Measurements from ENCODE around the gene FOXA1. TPM values are rescaled to one million over a fixed set of nuclear protein-coding genes. Genes with fewer than 3 reads are reported as not detected.

FOXA1 gene
- total RNA-seq, 4 donors from 2014 or later: not detected

GRCh38 chr14:37589715-37590427 is 5.2 kb downstream of the FOXA1 start:
- Histone ChIP-seq H3K4me3 (no peak overlapping the region), H3K27me3 (peaks cover 48 to 92% of the 10 kb centered on the region in 2 donors), H3K36me3 (no peaks in the 10 kb centered on the region), H3K4me1 (peaks cover 0 to 6% of the 10 kb centered on the region in 2 donors), H3K27ac (no peak overlapping the region), H3K9me3 (no peaks in the 10 kb centered on the region)
- no peak for DNase-seq
- intact Hi-C loops (cut with DNase I; ENCODE audit: low total_unique reads): no loop called here
- TF ChIP-seq POLR2A (IDR thresholded peaks at IDR 0.05): no peak
- TF ChIP-seq, protein P1, sequence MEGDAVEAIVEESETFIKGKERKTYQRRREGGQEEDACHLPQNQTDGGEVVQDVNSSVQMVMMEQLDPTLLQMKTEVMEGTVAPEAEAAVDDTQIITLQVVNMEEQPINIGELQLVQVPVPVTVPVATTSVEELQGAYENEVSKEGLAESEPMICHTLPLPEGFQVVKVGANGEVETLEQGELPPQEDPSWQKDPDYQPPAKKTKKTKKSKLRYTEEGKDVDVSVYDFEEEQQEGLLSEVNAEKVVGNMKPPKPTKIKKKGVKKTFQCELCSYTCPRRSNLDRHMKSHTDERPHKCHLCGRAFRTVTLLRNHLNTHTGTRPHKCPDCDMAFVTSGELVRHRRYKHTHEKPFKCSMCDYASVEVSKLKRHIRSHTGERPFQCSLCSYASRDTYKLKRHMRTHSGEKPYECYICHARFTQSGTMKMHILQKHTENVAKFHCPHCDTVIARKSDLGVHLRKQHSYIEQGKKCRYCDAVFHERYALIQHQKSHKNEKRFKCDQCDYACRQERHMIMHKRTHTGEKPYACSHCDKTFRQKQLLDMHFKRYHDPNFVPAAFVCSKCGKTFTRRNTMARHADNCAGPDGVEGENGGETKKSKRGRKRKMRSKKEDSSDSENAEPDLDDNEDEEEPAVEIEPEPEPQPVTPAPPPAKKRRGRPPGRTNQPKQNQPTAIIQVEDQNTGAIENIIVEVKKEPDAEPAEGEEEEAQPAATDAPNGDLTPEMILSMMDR (IDR thresholded peaks at IDR 0.05): no peak

GRCh38 chr14:37588956-37589714 is 5.9 kb downstream of the FOXA1 start:
- no peaks in the 10 kb centered on the region for H3K36me3 ChIP-seq
- H3K9me3 ChIP-seq: no peaks in the 10 kb centered on the region
- H3K27me3 ChIP-seq: peaks cover 45 to 99% of the 10 kb centered on the region in 2 donors
- DNase-seq: no peak
- H3K27ac ChIP-seq: no peak overlapping the region
- TF ChIP-seq, protein P1 (IDR thresholded peaks at IDR 0.05): no peak
- TF ChIP-seq POLR2A (IDR thresholded peaks at IDR 0.05): no peak
- H3K4me3 ChIP-seq: no peak overlapping the region
- no peaks in the 10 kb centered on the region for H3K4me1 ChIP-seq
- intact Hi-C loops (cut with DNase I; ENCODE audit: low total_unique reads): no loop called here

DNA sequence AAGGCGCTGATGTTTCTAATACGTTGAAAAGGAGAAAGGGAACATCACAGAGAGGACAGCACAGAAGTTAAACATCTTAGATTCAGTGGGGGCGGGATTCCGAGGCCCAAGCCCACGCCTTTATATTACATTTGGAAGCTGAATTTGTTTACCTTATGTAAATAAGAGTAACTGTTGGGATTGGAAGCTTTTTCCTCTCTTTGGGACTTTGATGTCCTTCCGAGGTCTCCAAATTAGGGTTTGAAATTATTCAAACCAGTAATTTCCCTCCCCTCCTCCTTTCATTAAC is 6.4 kb downstream of the FOXA1 start:
- Histone ChIP-seq H3K27me3 (peaks cover 42 to 98% of the 10 kb centered on the region in 2 donors), H3K9me3 (no peaks in the 10 kb centered on the region), H3K4me1 (peaks cover 0 to 5% of the 10 kb centered on the region in 2 donors), H3K27ac (no peak overlapping the region), H3K36me3 (no peaks in the 10 kb centered on the region), H3K4me3 (no peak overlapping the region)
- TF ChIP-seq POLR2A (IDR thresholded peaks at IDR 0.05): no peak
- TF ChIP-seq, protein P1 (IDR thresholded peaks at IDR 0.05): no peak
- intact Hi-C loops (cut with DNase I; ENCODE audit: low total_unique reads): no loop called here
- no peak for DNase-seq

GRCh38 chr14:37587881-37588666 is 7.0 kb downstream of the FOXA1 start:
- no peak for DNase-seq
- peaks cover 0 to 7% of the 10 kb centered on the region in 2 donors for H3K4me1 ChIP-seq
- H3K36me3 ChIP-seq: no peaks in the 10 kb centered on the region
- H3K27ac ChIP-seq: no peak overlapping the region
- no peaks in the 10 kb centered on the region for H3K9me3 ChIP-seq
- H3K27me3 ChIP-seq: peaks cover 38 to 96% of the 10 kb centered on the region in 2 donors
- H3K4me3 ChIP-seq: no peak overlapping the region
- TF ChIP-seq, protein P1 (IDR thresholded peaks at IDR 0.05): no peak
- TF ChIP-seq POLR2A (IDR thresholded peaks at IDR 0.05): no peak
- intact Hi-C loops (cut with DNase I; ENCODE audit: low total_unique reads): no loop called here

All from uterus (tissue), 4 donors.